Retina (tissue), 1 donor: ENCODE measurements around the gene INTS3.

Experiments
- DNase-seq: peaks from one replicate; pipeline ENCODE4 v3.0.0-alpha.2; 2016

Gene INTS3

GRCh38 chr1:153727463-153728304 lies at the start of gene INTS3:
Gene INTS3, plus strand, starts transcription at chr1:153728050. Its CDS starts 585 bp downstream, at chr1:153728635.
- peak; percentile 98 for DNase-seq

- peak; percentile 72 for DNase-seq
Observed at GRCh38 chr1:153678519-153679336, 49.1 kb upstream of the INTS3 start, which contains the start of gene NPR1. Gene NPR1, plus strand, starts transcription at chr1:153678688. Its CDS starts 421 bp downstream, at chr1:153679109.

GRCh38 chr1:153679337-153680119 lies 48.3 kb upstream of the INTS3 start:
- peak; percentile 79 for DNase-seq

GRCh38 chr1:153680120-153680403 lies 47.8 kb upstream of the INTS3 start:
- DNase-seq, result no peak

GRCh38 chr1:153682730-153683129 lies 45.1 kb upstream of the INTS3 start:
- DNase-seq, result no peak

- no peak for DNase-seq
Observed at GRCh38 chr1:153683854-153684253, 44.0 kb upstream of the INTS3 start.

GRCh38 chr1:153684892-153685291 lies 43.0 kb upstream of the INTS3 start:
- no peak for DNase-seq

GRCh38 chr1:153685544-153686340 lies 42.1 kb upstream of the INTS3 start:
- peak; percentile 73 for DNase-seq

GRCh38 chr1:153687346-153688125 lies 40.3 kb upstream of the INTS3 start:
- DNase-seq, result no peak

GRCh38 chr1:153688276-153688675 lies 39.6 kb upstream of the INTS3 start:
- no peak for DNase-seq

GRCh38 chr1:153688736-153689328 lies 39.0 kb upstream of the INTS3 start:
- no peak for DNase-seq

GRCh38 chr1:153693466-153693865 lies 34.4 kb upstream of the INTS3 start:
- DNase-seq, result no peak

GRCh38 chr1:153696741-153697140 lies 31.1 kb upstream of the INTS3 start:
- no peak for DNase-seq

- no peak for DNase-seq
Observed at GRCh38 chr1:153697191-153698019, 30.4 kb upstream of the INTS3 start.

- peak; percentile 77 for DNase-seq
Observed at GRCh38 chr1:153698020-153698922, 29.6 kb upstream of the INTS3 start.

- peak; percentile 28 for DNase-seq
Observed at GRCh38 chr1:153698923-153699714, 28.7 kb upstream of the INTS3 start.

- no peak for DNase-seq
Observed at GRCh38 chr1:153699768-153700167, 28.1 kb upstream of the INTS3 start.

- no peak for DNase-seq
Observed at GRCh38 chr1:153705484-153705883, 22.4 kb upstream of the INTS3 start.
